HepG2 (cell line): ENCODE results near the gene RAPGEFL1. TPM values are rescaled to one million over a fixed set of nuclear protein-coding genes. Genes with fewer than 3 reads are reported as not detected.

Experiments used
- ARNT2 ChIP-seq: sonication (generic); formaldehyde crosslinking; IDR thresholded peaks from 2 replicates; pipeline ENCODE4 v1.8.0; 2022; ENCODE audit warnings: mild to moderate bottlenecking, low read depth, missing genetic modification reagents, moderate library complexity
- ATF5 ChIP-seq: sonication (generic); formaldehyde crosslinking; IDR thresholded peaks from 2 replicates; pipeline ENCODE4 v1.4.0; 2020; ENCODE audit warnings: mild to moderate bottlenecking, low read depth, missing genetic modification reagents
- BCL6 ChIP-seq: IDR thresholded peaks from 2 replicates; pipeline ENCODE4 v1.6.1; 2016; ENCODE audit warnings: missing genetic modification reagents, missing compliant biosample characterization
- FIP1L1 ChIP-seq: fragments of 200-400 bp; formaldehyde crosslinking; IDR thresholded peaks from 2 replicates; pipeline ENCODE4 v1.6.1; 2018; ENCODE audit warnings: low read depth, mild to moderate bottlenecking, low read length, moderate library complexity, borderline replicate concordance; ENCODE audit not compliant: insufficient read depth
- GATAD2A ChIP-seq: IDR thresholded peaks from 2 replicates; pipeline ENCODE4 v1.6.1; 2016
- GFI1 ChIP-seq: sonication (generic); formaldehyde crosslinking; IDR thresholded peaks from 2 replicates; pipeline ENCODE4 v1.5.0; 2020; ENCODE audit warnings: missing genetic modification reagents, mild to moderate bottlenecking, borderline replicate concordance
- HMGXB3 ChIP-seq: sonication (generic); formaldehyde crosslinking; IDR thresholded peaks from 2 replicates; pipeline ENCODE4 v1.4.0; 2020; ENCODE audit warnings: missing genetic modification reagents, borderline replicate concordance
- HNRNPH1 ChIP-seq: fragments of 200-400 bp; formaldehyde crosslinking; optimal IDR thresholded peaks from 2 replicates; pipeline ENCODE3; 2017; ENCODE audit warnings: mild to moderate bottlenecking, low read depth, low read length
- IRF2 ChIP-seq: IDR thresholded peaks from 2 replicates; pipeline ENCODE4 v1.6.1; 2018; ENCODE audit warnings: missing genetic modification reagents, missing compliant biosample characterization
- ISL2 ChIP-seq: sonication (generic); formaldehyde crosslinking; IDR thresholded peaks from 2 replicates; pipeline ENCODE4 v1.5.0; 2020; ENCODE audit warnings: missing genetic modification reagents
- MIXL1 ChIP-seq: IDR thresholded peaks from 2 replicates; pipeline ENCODE4 v1.6.1; 2016
- MLXIP ChIP-seq: sonication (generic); formaldehyde crosslinking; IDR thresholded peaks from 2 replicates; pipeline ENCODE4 v1.9.0; 2021; ENCODE audit warnings: missing genetic modification reagents, borderline replicate concordance
- NBN ChIP-seq: fragments of 450-650 bp; conservative IDR thresholded peaks from 2 replicates; pipeline ENCODE4 v1.6.1; 2017
- NFE2L2 ChIP-seq: fragments of 150-350 bp; IDR thresholded peaks from 2 replicates; pipeline ENCODE4 v1.6.1; 2014; ENCODE audit warnings: low read length
- PLRG1 ChIP-seq: fragments of 450-650 bp; conservative IDR thresholded peaks from 2 replicates; pipeline ENCODE4 v1.6.1; 2016
- TBX2 ChIP-seq: sonication (generic); formaldehyde crosslinking; IDR thresholded peaks from 2 replicates; pipeline ENCODE4 v1.5.0; 2020; ENCODE audit warnings: missing genetic modification reagents, mild to moderate bottlenecking, borderline replicate concordance
- ZBTB26 ChIP-seq: IDR thresholded peaks from 2 replicates; pipeline ENCODE4 v1.6.1; 2016; ENCODE audit warnings: missing compliant biosample characterization, missing genetic modification reagents, borderline replicate concordance
- ZNF138 ChIP-seq: sonication (generic); formaldehyde crosslinking; IDR thresholded peaks from 2 replicates; pipeline ENCODE4 v1.5.0; 2020; ENCODE audit warnings: mild to moderate bottlenecking, low read depth, missing genetic modification reagents
- ZNF343 ChIP-seq: sonication (generic); formaldehyde crosslinking; IDR thresholded peaks from 2 replicates; pipeline ENCODE4 v1.4.0; 2020; ENCODE audit warnings: mild to moderate bottlenecking, missing genetic modification reagents
- ZNF556 ChIP-seq: sonication (generic); formaldehyde crosslinking; IDR thresholded peaks from 2 replicates; pipeline ENCODE4 v1.4.0; 2020; ENCODE audit warnings: mild to moderate bottlenecking, missing genetic modification reagents, borderline replicate concordance
- ZNF672 ChIP-seq: sonication (generic); formaldehyde crosslinking; IDR thresholded peaks from 2 replicates; pipeline ENCODE4 v1.8.1; 2022; ENCODE audit warnings: missing genetic modification reagents
- polyA plus RNA-seq, 8 experiments: library from polyadenylated mRNA; depleted of rRNA in 3 of 8; stranded (reverse) in 7 of 8; unstranded in 1 of 8; fragments of >200 nt; fragmentation: Illumina TruSeq in 4 of 8; extraction: Trizol in 4 of 8; gene quantifications; 2 replicates each; pipeline versions ENCODE4 v1.2.1 to v1.2.3, GENCODE V29; 2011 to 2016; ENCODE audit warnings: low read depth in 4 of 8, missing spikeins in 1 of 8, mixed read lengths in 1 of 8; ENCODE audit not compliant: insufficient read depth in 1 of 8
- total RNA-seq, 5 experiments: library from RNA; depleted of rRNA; stranded (reverse); fragments of >200 nt; fragmentation: Illumina TruSeq; extraction: Trizol; gene quantifications; 2 replicates each; pipeline ENCODE4 v1.2.3, GENCODE V29; 2016; ENCODE audit warnings: low read depth in 1 of 5

Gene RAPGEFL1
- total and polyA plus RNA-seq, 2 of the 13 experiments (the other 11 are each of a cell fraction or from before 2014, with no cell fraction given): 4.5 to 7.8 TPM

- peak; percentile 35; the same call in 1 of the 2 replicates for TF ChIP-seq IRF2 (CRISPR knock-in tag)
- TF ChIP-seq MLXIP (CRISPR knock-in tag): no peak
- TF ChIP-seq NFE2L2: no peak
- no peak for TF ChIP-seq NBN
- TF ChIP-seq ZNF343: no peak
- peak; percentile 36; the same call in 1 of the 2 replicates for TF ChIP-seq MIXL1
- TF ChIP-seq ATF5 (CRISPR knock-in tag): no peak
- no peak for TF ChIP-seq ZNF556 (CRISPR knock-in tag)
- no peak for TF ChIP-seq ISL2 (CRISPR knock-in tag)
- TF ChIP-seq HNRNPH1: no peak
- TF ChIP-seq GFI1 (CRISPR knock-in tag): peak; percentile 10; the same call in 1 of the 2 replicates
- TF ChIP-seq FIP1L1: 0 out of 2 replicates have a peak, but pooled peaks have one; percentile 51
- TF ChIP-seq TBX2: no peak
- no peak for TF ChIP-seq PLRG1
- TF ChIP-seq ARNT2 (CRISPR knock-in tag): 0 out of 2 replicates have a peak, but pooled peaks have one; percentile 70
- TF ChIP-seq GATAD2A (CRISPR knock-in tag): peak; percentile 42; the same call in 1 of the 2 replicates
- TF ChIP-seq BCL6 (CRISPR knock-in tag): no peak
- TF ChIP-seq ZNF138: no peak
- no peak for TF ChIP-seq ZNF672 (CRISPR knock-in tag)
- peak; percentile 51; the same call in 1 of the 2 replicates for TF ChIP-seq HMGXB3 (CRISPR knock-in tag)
- peak; percentile 48; the same call in 1 of the 2 replicates for TF ChIP-seq ZBTB26
Observed at GRCh38 chr17:40191237-40192208, 14.3 kb downstream of the RAPGEFL1 start (continued).
